CD4-positive, CD25-positive, alpha-beta regulatory T cell (primary cell): ENCODE measurements around the gene KRTAP17-1. TPM values are rescaled to one million over a fixed set of nuclear protein-coding genes. Genes with fewer than 3 reads are reported as not detected.

Experiments
- ATAC-seq, 2 donors: fragments of 150-1000 bp; cut with Tn5 transposase; one replicate each; pipeline ENCODE4 v1.10.0; 2021; ENCODE audit warnings: low read depth in 2 of 2, moderate number of reproducible peaks in 2 of 2, moderate library complexity in 1 of 2
- DNase-seq, 3 donors: peaks; one replicate each; pipeline versions ENCODE4 v3.0.0 to v3.0.0-alpha.2; 2012 to 2022; ENCODE audit warnings: mixed read lengths in 1 of 3
- H3K27ac ChIP-seq: one replicate; pipeline ENCODE4 v1.7.0; 2013; ENCODE audit warnings: mild to moderate bottlenecking, low read length; ENCODE audit not compliant: insufficient read depth, poor library complexity, severe bottlenecking
- H3K27me3 ChIP-seq: one replicate; pipeline ENCODE4 v1.7.0; 2013; ENCODE audit warnings: low read length; ENCODE audit not compliant: control insufficient read depth, insufficient read depth
- H3K36me3 ChIP-seq: one replicate; pipeline ENCODE4 v1.7.0; 2013; ENCODE audit warnings: mild to moderate bottlenecking, low read length, moderate library complexity; ENCODE audit not compliant: control insufficient read depth, insufficient read depth
- H3K4me1 ChIP-seq: 2 replicates; pipeline ENCODE4 v1.7.0; 2013; ENCODE audit warnings: mild to moderate bottlenecking, low read length; ENCODE audit not compliant: insufficient read depth, control insufficient read depth, poor library complexity, severe bottlenecking
- H3K4me3 ChIP-seq: one replicate; pipeline ENCODE4 v1.7.0; 2013; ENCODE audit warnings: low read depth, mild to moderate bottlenecking, low read length, moderate library complexity
- H3K9me3 ChIP-seq, 2 experiments: 1 replicate in 1 of 2; 2 replicates in 1 of 2; pipeline ENCODE4 v1.7.0; 2013; ENCODE audit warnings: low read length in 2 of 2, mild to moderate bottlenecking in 1 of 2, moderate library complexity in 1 of 2; ENCODE audit not compliant: control insufficient read depth in 2 of 2
- H3K27ac Mint-ChIP-seq, 3 donors: one replicate each; pipeline ENCODE4 v1.8.0; 2020 to 2022; ENCODE audit warnings: mild to moderate bottlenecking in 3 of 3, mixed read lengths in 3 of 3, moderate library complexity in 2 of 3
- H3K27me3 Mint-ChIP-seq: one replicate; pipeline ENCODE4 v1.8.0; 2022; ENCODE audit warnings: mild to moderate bottlenecking, mixed read lengths
- H3K36me3 Mint-ChIP-seq: one replicate; pipeline ENCODE4 v1.8.0; 2020; ENCODE audit warnings: mixed read lengths
- H3K4me1 Mint-ChIP-seq, 4 donors: one replicate each; pipeline ENCODE4 v1.8.0; 2020 to 2022; ENCODE audit warnings: mixed read lengths in 4 of 4, mild to moderate bottlenecking in 1 of 4
- H3K4me3 Mint-ChIP-seq, 4 donors: one replicate each; pipeline ENCODE4 v1.8.0; 2020 to 2022; ENCODE audit warnings: mild to moderate bottlenecking in 4 of 4, mixed read lengths in 4 of 4, moderate library complexity in 3 of 4
- H3K9me3 Mint-ChIP-seq, 7 donors: one replicate each; pipeline ENCODE4 v1.8.0; 2020 to 2022; ENCODE audit warnings: mixed read lengths in 7 of 7, mild to moderate bottlenecking in 3 of 7, moderate library complexity in 2 of 7
- polyA plus RNA-seq, 4 donors: library from polyadenylated mRNA; unstranded; fragments of 300-500 nt; fragmentation: Illumina TruSeq; gene quantifications; one replicate each; pipeline ENCODE4 v1.2.3, GENCODE V29; 2021
- total RNA-seq: library from RNA; stranded (reverse); gene quantifications from one replicate; pipeline ENCODE4 v1.2.3, GENCODE V29; 2022

Gene KRTAP17-1
- total and polyA plus RNA-seq, 5 donors from 2014 or later = not detected

DNA sequence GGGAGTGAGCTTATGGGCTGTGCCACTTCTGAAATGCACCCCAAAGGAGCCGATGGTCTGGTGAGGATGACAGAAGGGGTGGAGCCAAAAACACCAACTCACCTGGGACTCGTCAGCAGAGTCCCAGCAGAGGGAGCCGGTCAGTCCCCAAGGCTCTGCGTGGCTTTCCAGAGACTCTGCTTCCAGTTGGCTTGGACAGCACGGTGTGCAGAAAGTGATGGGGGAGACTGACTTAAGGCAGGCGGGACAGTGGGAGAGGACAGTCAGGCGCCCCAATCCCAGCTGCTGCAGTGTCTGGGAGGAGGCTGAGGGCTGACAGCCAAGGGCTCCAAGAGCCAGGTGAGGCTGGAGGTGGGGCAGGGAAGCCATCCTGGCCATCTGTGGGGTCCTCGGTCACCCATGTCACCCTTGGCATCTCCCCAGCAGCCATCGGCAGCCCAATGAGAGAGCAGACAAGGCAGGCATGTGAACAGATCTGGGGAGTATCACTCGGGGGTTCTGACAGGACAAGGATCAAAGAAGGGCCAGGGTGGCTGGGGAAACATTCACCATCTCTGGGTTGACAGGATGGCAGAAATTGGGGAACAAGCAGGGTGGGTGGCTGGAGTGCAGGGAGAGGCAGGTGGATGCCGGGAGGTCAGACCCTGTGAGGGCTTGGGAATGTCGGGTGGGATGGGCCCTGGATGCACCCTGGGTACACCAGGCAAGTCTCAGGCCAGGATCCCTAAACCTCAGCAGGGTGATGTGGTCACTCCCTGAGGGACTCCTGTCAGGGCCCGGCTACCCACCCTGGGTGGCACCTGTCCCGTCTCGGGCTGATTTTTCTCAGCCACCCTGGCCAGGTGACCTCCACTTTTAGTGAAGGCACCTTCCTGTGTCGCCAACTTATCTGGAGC, 8.9 kb upstream of the KRTAP17-1 start:
- H3K4me1 Mint-ChIP-seq = peaks cover 2 to 38% (median 15%) of the 10 kb centered on the region in 4 donors
- no peaks in the 10 kb centered on the region for H3K36me3 ChIP-seq
- H3K4me3 ChIP-seq = no peak overlapping the region
- no peaks in the 10 kb centered on the region for H3K27me3 ChIP-seq
- DNase-seq (peak in 1 of 3 donors; percentile 19), ATAC-seq (no peak)
- H3K27ac Mint-ChIP-seq = peak overlapping the region in 1 of 3 donors; percentile 83
- H3K4me3 Mint-ChIP-seq = no peak overlapping the region
- peaks cover 2% of the 10 kb centered on the region for H3K36me3 Mint-ChIP-seq
- peaks cover 11% of the 10 kb centered on the region for H3K4me1 ChIP-seq
- no peak overlapping the region for H3K27ac ChIP-seq
- peaks cover 0 to 10% (median 2%) of the 10 kb centered on the region in 7 donors for H3K9me3 Mint-ChIP-seq
- no peaks in the 10 kb centered on the region for H3K27me3 Mint-ChIP-seq
- no peaks in the 10 kb centered on the region for H3K9me3 ChIP-seq

DNA sequence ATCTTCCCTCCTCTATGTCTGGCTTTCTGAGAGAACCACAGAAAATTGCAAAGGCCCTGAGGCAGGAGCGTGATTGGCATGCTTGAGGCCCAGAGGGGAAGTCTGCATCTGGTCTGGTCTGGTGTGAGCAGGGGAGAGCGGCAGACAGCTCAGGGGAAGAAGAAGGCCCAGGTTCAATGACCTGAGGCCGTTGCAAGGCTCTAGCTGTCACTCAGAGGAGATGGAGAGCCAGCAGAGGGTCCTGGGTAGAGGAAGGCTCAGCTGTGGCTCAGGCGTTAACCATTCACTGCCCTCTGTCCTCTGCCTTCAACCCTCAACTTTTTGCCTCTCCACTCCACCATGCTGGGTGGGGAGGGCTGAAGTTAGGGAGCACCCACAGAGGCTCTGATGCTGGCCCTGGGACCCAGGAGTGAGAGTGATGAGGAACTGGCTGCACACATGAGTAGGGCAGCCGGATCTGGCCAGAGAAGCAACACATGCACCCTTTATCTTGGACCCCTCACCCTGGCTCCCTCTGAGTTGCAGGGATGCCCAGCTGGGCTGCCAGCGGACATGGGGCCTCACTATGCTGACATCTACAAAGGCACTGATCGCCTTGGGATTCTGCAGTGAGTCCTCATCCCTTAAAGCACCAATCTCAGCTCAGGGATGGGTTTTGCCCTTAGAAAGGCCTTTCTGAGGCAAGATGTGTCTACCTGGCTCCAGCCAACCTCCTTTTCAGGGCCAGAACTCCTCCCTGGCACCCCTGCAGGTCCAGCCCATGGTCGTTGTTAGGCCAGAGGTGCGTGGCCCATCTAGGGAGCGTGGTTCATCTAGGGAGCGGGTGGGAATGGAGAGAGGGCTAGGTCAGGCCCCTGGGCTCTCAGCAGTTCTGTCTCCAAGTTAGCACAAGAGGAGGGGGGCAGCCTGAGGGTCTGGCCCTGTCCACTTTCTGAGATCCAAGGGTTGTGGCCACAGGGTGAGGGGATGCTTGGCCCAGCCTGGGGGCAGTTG, 7.7 kb upstream of the KRTAP17-1 start:
- ATAC-seq (no peak), DNase-seq (no peak)
- Mint-ChIP-seq H3K27me3 (no peaks in the 10 kb centered on the region), H3K9me3 (peaks cover 0 to 12% (median 3%) of the 10 kb centered on the region in 7 donors), H3K4me3 (no peak overlapping the region), H3K4me1 (peaks cover 2 to 36% (median 15%) of the 10 kb centered on the region in 4 donors), H3K27ac (peak overlapping the region; percentile 14 to 85 (median 76)), H3K36me3 (peaks cover 3% of the 10 kb centered on the region)
- peaks cover 11% of the 10 kb centered on the region for H3K4me1 ChIP-seq
- no peak overlapping the region for H3K4me3 ChIP-seq
- H3K27me3 ChIP-seq = no peaks in the 10 kb centered on the region
- no peaks in the 10 kb centered on the region for H3K9me3 ChIP-seq
- no peak overlapping the region for H3K27ac ChIP-seq
- H3K36me3 ChIP-seq = no peaks in the 10 kb centered on the region

DNA sequence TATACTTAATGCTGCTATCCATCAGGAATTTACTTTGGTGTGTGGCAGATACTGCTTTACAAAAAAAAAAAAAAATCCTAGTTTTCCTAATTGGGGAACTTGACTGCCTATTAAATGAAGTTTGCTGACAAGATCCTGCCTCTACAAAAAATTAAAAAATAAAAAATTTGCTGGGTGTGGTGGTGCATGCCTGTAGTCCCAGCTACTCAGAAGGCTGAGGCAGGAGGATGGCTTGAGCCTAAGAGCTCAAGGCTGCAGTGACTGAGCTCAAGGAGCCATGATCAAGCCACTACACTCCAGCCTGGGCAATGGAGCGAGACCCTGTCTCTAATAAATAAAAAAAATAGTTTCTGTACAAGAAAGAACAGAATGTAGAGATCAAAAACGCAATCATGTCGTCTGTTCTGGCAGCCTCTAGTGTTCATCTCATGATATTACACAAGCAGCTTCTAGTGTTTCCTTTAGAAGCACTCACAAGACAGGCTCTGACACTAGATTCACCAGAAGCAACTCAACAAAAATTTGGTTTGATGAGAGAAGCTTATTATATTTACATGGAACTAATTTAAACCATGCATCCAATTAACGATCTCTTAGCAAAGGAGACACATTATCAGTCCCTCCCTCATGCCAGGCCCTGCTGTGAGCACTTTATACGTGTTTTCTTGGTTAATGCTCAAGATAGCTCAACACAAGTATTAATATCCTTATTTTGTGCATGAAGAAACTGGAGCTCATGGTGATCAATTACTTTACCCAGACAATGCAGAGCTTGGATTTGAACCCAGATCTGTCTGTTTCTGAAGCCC, 6.8 kb upstream of the KRTAP17-1 start:
- Mint-ChIP-seq H3K4me1 (peaks cover 2 to 34% (median 15%) of the 10 kb centered on the region in 4 donors), H3K36me3 (peaks cover 3% of the 10 kb centered on the region), H3K9me3 (peaks cover 0 to 12% (median 3%) of the 10 kb centered on the region in 7 donors), H3K27ac (peak overlapping the region; percentile 14 to 85 (median 76)), H3K4me3 (no peak overlapping the region), H3K27me3 (no peaks in the 10 kb centered on the region)
- peak in 2 of 3 donors; percentile 64 to 72 for DNase-seq
- Histone ChIP-seq H3K4me3 (no peak overlapping the region), H3K36me3 (no peaks in the 10 kb centered on the region), H3K27ac (no peak overlapping the region), H3K9me3 (no peaks in the 10 kb centered on the region), H3K27me3 (no peaks in the 10 kb centered on the region), H3K4me1 (peaks cover 11% of the 10 kb centered on the region)
- ATAC-seq = peak; percentile 57 to 85

DNA sequence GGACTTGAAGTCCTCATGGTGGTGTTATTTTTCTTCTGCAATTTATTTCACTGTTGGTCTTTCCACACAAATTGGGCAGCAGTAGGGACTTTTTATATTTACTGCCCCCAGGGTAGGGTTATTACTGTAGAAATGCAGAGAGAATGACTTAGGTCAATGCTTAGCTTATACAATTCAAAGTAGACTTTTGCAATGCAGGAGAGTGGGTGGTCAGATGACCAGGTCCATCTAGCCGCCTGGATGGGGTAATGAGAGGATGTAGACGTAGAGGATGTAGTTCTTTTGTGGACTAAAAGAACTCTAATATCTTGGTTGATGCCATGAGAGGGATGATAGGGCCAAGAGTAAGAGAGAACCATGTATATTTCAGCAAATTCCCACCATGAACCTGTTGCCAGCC, 2.7 kb upstream of the KRTAP17-1 start:
- Histone ChIP-seq H3K36me3 (no peaks in the 10 kb centered on the region), H3K9me3 (no peaks in the 10 kb centered on the region), H3K4me3 (no peak overlapping the region), H3K27me3 (no peaks in the 10 kb centered on the region), H3K27ac (no peak overlapping the region), H3K4me1 (peaks cover 6% of the 10 kb centered on the region)
- Mint-ChIP-seq H3K4me1 (peaks cover 2 to 28% (median 13%) of the 10 kb centered on the region in 4 donors), H3K27me3 (peaks cover 8% of the 10 kb centered on the region), H3K27ac (peak overlapping the region in 1 of 3 donors; percentile 82), H3K36me3 (peaks cover 3% of the 10 kb centered on the region), H3K9me3 (peaks cover 0 to 12% (median 4%) of the 10 kb centered on the region in 7 donors), H3K4me3 (no peak overlapping the region)
- ATAC-seq (no peak), DNase-seq (no peak)

DNA sequence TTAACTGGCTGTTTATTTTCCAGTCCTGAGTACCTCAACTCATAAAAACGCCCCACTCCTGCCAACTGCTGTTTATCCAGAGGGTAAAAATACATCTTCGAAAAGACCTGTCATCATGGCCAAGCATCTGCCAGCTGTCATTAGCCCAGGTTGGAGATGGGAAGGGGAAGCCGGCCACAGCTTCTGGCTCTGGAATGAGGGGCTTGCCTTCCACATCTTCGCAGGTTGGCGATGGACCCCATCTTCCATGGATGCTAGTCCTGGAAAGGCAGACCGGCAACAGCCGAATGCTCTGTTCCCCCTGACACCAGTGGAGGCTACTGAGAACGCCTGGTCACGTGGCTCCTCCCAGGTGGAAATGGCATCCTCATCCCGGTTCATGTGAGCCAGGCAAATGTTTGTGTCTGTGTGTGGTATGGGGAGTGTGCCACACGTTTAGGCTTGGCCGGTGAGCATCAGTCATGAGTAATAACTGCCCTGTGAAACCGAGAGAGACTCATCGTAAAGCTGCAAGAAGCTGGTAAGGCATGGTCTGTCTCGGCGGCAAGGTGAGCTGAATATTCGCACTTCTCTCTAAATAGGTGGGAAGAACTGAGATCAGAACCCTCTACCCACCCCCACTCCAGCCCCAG, 420 bp upstream of the KRTAP17-1 start:
- peaks cover 9% of the 10 kb centered on the region for H3K36me3 Mint-ChIP-seq
- DNase-seq (no peak), ATAC-seq (no peak)
- Histone ChIP-seq H3K4me1 (peaks cover 6% of the 10 kb centered on the region), H3K4me3 (no peak overlapping the region), H3K9me3 (no peaks in the 10 kb centered on the region), H3K27me3 (no peaks in the 10 kb centered on the region), H3K36me3 (no peaks in the 10 kb centered on the region), H3K27ac (no peak overlapping the region)
- H3K27ac Mint-ChIP-seq = no peak overlapping the region
- H3K4me3 Mint-ChIP-seq = no peak overlapping the region
- peaks cover 8% of the 10 kb centered on the region for H3K27me3 Mint-ChIP-seq
- H3K4me1 Mint-ChIP-seq = peaks cover 3 to 28% (median 7%) of the 10 kb centered on the region in 4 donors
- peaks cover 0 to 14% (median 4%) of the 10 kb centered on the region in 7 donors for H3K9me3 Mint-ChIP-seq

DNA sequence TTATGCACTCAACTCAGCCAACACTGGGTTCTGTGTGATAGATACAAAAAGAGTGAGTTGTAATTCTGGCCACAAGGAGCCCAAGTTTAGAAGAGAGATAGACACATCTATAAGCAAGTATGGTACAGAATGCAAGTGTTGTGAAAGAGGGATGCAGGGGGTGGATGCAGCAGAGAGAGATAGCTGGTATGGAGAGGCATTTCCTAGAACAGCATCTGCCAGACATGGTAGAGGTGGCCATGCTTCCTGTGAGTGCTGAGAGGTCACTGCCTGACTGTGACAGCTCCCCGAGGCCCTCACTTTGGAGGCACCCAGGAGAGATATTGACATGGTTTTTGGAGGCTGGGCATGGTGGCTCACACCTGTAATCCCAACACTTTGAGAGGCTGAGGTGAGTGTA, 4.4 kb downstream of the KRTAP17-1 start:
- Mint-ChIP-seq H3K27ac (peak overlapping the region; percentile 85 to 99 (median 94)), H3K4me1 (peaks cover 25 to 70% (median 46%) of the 10 kb centered on the region in 4 donors), H3K9me3 (peaks cover 0 to 2% (median 0%) of the 10 kb centered on the region in 7 donors), H3K27me3 (peaks cover 8% of the 10 kb centered on the region), H3K36me3 (peaks cover 9% of the 10 kb centered on the region), H3K4me3 (peak overlapping the region in 1 of 4 donors; percentile 16)
- Histone ChIP-seq H3K36me3 (no peaks in the 10 kb centered on the region), H3K4me3 (no peak overlapping the region), H3K27me3 (no peaks in the 10 kb centered on the region), H3K4me1 (peaks cover 52% of the 10 kb centered on the region), H3K27ac (no peak overlapping the region), H3K9me3 (no peaks in the 10 kb centered on the region)
- DNase-seq (peak in 1 of 3 donors; percentile 71), ATAC-seq (no peak)
